Mesodermal cell (in vitro differentiated cells): ENCODE measurements around the gene MED13.

Experiments used
- H3K27ac ChIP-seq: 2 replicates; pipeline ENCODE4 v1.7.0; 2013; ENCODE audit warnings: mild to moderate bottlenecking, low read depth, low read length, moderate library complexity; ENCODE audit not compliant: severe bottlenecking
- H3K36me3 ChIP-seq: 2 replicates; pipeline ENCODE4 v1.7.1; 2013; ENCODE audit warnings: mild to moderate bottlenecking, low read length, moderate library complexity; ENCODE audit not compliant: control insufficient read depth, insufficient read depth
- H3K4me1 ChIP-seq: one replicate; pipeline ENCODE4 v1.7.1; 2013; ENCODE audit warnings: mild to moderate bottlenecking, low read length; ENCODE audit not compliant: insufficient read depth, control insufficient read depth, poor library complexity, severe bottlenecking
- H3K4me3 ChIP-seq: 2 replicates; pipeline ENCODE4 v1.7.0; 2013; ENCODE audit warnings: low read length, control low read depth, mild to moderate bottlenecking; ENCODE audit not compliant: insufficient read depth, poor library complexity, severe bottlenecking; ENCODE audit errors: extremely low read depth
- H3K9me3 ChIP-seq: 2 replicates; pipeline ENCODE4 v1.7.1; 2013; ENCODE audit warnings: mild to moderate bottlenecking, low read length, moderate library complexity; ENCODE audit not compliant: control insufficient read depth
- WGBS, 2 experiments: methylation state at CpG; one replicate each; pipeline ENCODE4 v1.1.5; 2013; ENCODE audit warnings: missing lambda C conversion rate in 2 of 2; ENCODE audit not compliant: insufficient coverage in 2 of 2; 5-methylcytosine and 5-hydroxymethylcytosine counted together

Gene MED13

GRCh38 chr17:62100055-62100454 is 35.0 kb upstream of the MED13 start:
- 86 to 100% methylated on average over 1 of the region's 1 CpG for WGBS, 2 experiments
- H3K27ac ChIP-seq: no peak overlapping the region
- no peaks in the 10 kb centered on the region for H3K9me3 ChIP-seq
- H3K4me1 ChIP-seq: no peaks in the 10 kb centered on the region
- H3K36me3 ChIP-seq: no peaks in the 10 kb centered on the region
- no peak overlapping the region for H3K4me3 ChIP-seq

GRCh38 chr17:62099532-62099931 is 34.5 kb upstream of the MED13 start:
- WGBS, 2 experiments: 83 to 100% methylated on average over 1 of the region's 2 CpGs
- Histone ChIP-seq H3K4me1 (no peaks in the 10 kb centered on the region), H3K9me3 (no peaks in the 10 kb centered on the region), H3K36me3 (no peaks in the 10 kb centered on the region), H3K27ac (no peak overlapping the region), H3K4me3 (no peak overlapping the region)

DNA sequence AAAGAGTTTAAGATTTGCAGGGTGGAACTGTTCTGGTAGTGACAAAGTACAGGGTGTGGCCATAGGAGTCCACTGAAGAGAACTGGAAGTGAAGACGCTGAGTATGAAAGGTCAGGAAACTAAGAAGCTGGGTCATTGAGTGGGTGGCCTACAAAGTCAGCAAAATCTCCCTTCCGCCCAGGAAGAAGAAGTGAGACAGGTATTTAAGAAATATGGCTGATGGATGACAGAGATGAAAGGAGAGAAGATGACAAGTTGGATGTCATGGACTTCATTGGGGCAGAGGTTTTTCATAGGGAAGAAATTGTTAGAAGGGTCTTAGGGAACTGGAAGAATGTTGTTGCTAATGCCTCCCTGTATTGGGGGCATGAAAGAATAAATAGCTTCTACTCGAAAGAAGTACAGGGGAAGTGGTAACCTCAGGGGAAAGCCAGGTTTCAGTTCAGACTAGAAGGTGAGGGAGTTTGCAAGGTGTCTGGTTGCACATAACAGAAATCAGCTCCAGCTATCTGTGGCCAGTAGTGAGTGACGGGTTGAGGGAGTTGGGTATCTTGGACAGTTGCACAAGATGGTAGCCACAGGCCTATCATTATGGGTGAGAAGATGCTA is 33.6 kb upstream of the MED13 start:
- no peak overlapping the region for H3K27ac ChIP-seq
- H3K36me3 ChIP-seq: no peaks in the 10 kb centered on the region
- H3K4me3 ChIP-seq: no peak overlapping the region
- 91 to 92% methylated on average over 4 of the region's 4 CpGs for WGBS, 2 experiments
- no peaks in the 10 kb centered on the region for H3K4me1 ChIP-seq
- H3K9me3 ChIP-seq: no peaks in the 10 kb centered on the region

DNA sequence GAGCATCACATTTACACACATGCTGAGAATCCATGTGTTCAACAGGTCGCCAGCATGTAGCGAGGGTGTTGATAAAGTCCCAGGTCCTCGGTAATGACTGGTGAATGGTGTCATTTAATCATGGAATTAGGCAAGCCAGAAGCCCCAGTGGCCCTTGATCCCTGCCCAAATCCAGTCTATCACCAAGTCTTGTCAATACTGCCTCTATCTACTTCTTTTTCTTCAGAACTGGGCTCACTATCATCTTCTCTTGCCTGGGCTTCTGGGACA is 31.3 kb upstream of the MED13 start:
- WGBS, 2 experiments: 96% methylated on average over 3 of the region's 3 CpGs
- no peaks in the 10 kb centered on the region for H3K9me3 ChIP-seq
- H3K36me3 ChIP-seq: no peaks in the 10 kb centered on the region
- no peak overlapping the region for H3K4me3 ChIP-seq
- no peaks in the 10 kb centered on the region for H3K4me1 ChIP-seq
- no peak overlapping the region for H3K27ac ChIP-seq

DNA sequence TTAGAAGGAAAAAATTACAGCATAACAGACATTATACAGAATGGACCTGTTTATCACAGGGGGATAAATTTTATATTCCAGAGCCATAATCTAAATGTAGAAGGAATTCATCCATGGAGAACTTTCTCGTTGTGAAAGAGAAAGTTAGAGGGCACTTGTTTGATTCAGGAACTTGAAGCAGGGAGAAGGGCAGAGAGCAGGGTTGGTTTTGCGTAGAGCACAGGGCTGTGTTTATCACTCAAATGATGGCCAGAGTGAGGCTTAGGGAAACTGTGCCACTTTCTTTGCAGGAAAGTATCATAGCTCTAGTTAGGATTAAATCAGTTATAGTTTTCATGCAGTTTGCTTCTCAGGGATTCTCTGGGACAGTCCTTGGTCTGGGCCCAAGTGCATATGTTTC is 29.1 kb upstream of the MED13 start:
- Histone ChIP-seq H3K27ac (no peak overlapping the region), H3K36me3 (no peaks in the 10 kb centered on the region), H3K9me3 (no peaks in the 10 kb centered on the region), H3K4me3 (no peak overlapping the region), H3K4me1 (no peaks in the 10 kb centered on the region)
- WGBS, 2 experiments: 61% methylated on average over 2 of the region's 2 CpGs; no CpG with 5 or more reads in 1 of the 2 experiments

DNA sequence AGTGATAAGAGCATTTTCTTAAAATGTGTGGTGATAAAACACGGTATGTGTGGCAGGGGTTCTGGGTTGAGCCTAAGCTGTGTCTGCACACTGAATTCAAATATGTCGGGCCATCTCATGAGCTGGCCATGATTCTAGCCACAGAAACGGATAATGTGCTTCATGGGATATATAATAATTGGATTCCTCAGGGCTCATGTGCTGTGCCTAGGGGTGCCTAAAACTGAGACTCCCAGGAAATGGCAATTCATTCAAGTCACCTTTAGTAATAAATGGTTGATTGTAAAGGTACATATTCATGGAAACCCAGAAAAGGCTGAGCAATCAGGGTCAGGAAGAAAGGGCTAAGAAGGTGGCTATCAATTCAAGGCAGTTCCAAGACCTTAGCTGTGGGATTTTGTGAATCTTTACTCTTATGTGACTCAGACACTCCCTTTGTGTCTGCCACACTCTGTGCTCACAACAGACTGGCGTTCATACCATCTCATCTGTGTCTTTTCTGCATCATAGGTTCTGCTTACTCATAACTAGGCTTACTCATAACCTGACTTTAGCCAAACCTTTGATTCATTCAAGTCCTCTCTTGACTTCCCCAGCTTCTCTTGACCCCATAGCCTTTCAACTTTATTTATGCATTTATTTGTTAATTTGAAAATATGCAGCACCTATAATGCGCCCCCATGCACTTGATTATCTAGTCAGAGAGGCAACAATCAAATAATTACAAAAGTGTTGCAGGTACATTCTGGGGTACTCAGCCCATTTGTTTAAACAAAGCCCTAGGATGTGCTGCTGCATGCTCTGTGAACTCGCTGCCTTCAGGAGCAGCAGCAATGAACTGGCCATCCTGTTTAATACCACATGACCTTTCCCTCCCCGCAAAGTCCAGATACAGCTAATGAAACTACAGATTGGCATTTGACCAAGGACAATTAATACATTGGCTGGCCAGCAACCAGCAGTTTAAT is 28.4 kb upstream of the MED13 start:
- no peaks in the 10 kb centered on the region for H3K9me3 ChIP-seq
- no peak overlapping the region for H3K4me3 ChIP-seq
- H3K27ac ChIP-seq: no peak overlapping the region

DNA sequence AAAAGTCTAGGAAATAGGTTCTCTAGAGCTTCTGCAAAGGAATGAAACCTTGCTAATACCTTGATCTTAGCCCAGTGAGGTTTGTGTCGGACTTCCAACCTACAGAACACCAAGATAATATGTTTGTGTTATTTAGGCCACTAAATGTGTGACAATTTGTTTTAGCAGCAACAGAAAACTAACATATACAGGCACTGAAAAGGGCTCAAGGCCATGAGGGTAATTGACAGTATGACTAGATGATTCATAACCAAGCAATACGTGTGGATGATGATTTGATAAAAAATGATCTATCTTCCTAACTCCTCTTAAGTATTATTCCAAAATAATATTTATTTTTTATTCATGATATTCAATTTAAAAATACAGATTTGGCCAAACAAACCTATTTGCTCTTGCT is 27.7 kb upstream of the MED13 start:
- H3K27ac ChIP-seq: no peak overlapping the region
- WGBS, 2 experiments: no CpG with 5 or more reads among the region's 2 CpGs
- no peaks in the 10 kb centered on the region for H3K36me3 ChIP-seq
- H3K9me3 ChIP-seq: no peaks in the 10 kb centered on the region
- H3K4me1 ChIP-seq: no peaks in the 10 kb centered on the region
- no peak overlapping the region for H3K4me3 ChIP-seq

More for the DNA sequence above, 28.4 kb upstream of the MED13 start:
- no peaks in the 10 kb centered on the region for H3K36me3 ChIP-seq
- H3K4me1 ChIP-seq: no peaks in the 10 kb centered on the region
- WGBS, 2 experiments: 76 to 100% methylated on average over 5 to 6 of the region's 7 CpGs

DNA sequence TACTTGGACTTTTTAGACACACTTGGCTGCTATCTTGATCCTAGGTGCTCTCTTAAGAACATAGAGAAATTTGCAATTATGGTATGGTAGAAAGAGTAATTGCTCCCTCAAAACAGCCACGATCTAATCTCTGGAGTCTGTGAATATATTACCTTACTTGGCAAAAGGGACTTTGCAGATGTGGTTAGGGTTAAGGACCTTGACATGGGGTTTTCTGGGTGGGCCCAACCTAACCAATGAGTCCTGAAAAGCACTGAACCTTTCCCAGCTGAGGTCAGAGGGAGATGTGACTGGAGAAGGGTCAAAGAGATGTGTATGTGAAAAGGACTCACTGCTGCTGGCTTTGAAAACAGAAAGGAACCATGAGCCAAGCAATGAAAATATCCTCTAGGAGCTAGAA is 26.7 kb upstream of the MED13 start:
- H3K4me1 ChIP-seq: no peaks in the 10 kb centered on the region
- no peaks in the 10 kb centered on the region for H3K36me3 ChIP-seq
- no peaks in the 10 kb centered on the region for H3K9me3 ChIP-seq
- no peak overlapping the region for H3K27ac ChIP-seq
- H3K4me3 ChIP-seq: no peak overlapping the region
- 100% methylated on average over 1 of the region's 1 CpG; no CpG with 5 or more reads in 1 of the 2 experiments for WGBS, 2 experiments

- no peak overlapping the region for H3K27ac ChIP-seq
- no peaks in the 10 kb centered on the region for H3K9me3 ChIP-seq
- WGBS, 2 experiments: 79 to 87% methylated on average over 7 to 8 of the region's 9 CpGs
- no peak overlapping the region for H3K4me3 ChIP-seq
- no peaks in the 10 kb centered on the region for H3K4me1 ChIP-seq
- H3K36me3 ChIP-seq: no peaks in the 10 kb centered on the region
These were observed 25.8 kb upstream of the MED13 start for GRCh38 chr17:62090868-62091267.

DNA sequence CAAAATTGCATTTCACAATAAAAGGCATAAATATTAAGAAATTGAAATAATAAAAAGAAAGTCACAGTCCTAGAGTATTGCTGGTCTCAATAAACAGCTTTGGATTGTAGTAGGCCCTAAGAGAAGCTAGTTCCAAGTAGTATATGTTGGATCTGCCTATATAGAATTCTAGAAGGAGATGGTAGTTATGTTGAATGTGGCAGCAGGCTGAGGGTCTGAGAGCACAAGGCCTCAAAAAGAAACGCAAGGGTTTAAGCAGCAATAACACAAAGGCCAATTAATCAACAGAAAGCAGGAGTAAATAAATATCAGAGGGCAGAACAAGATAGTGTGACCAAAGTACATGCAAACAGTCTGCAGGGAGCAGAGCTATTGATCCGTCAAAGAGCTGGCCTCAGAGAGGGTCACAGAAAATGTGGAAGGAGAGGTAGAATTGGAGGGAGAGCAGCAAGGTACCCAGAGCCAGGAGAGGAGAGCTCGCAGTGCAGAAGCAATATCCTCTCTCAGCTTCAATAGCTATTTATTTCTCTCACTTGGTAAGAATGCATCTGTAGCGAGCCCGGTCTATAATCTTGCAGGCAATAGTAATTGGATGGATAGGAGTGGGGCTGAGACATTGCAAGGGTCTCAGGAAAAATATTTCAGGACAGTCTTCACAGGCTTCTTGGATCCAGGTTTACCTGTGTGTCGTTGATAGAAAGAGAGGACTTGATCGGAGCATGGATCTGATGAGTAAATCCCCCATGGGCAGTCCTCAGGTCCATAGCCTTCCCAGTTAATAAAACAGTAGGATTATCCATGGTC is 25.1 kb upstream of the MED13 start:
- 97% methylated on average over 3 to 4 of the region's 7 CpGs for WGBS, 2 experiments
- H3K9me3 ChIP-seq: no peaks in the 10 kb centered on the region
- no peaks in the 10 kb centered on the region for H3K4me1 ChIP-seq
- H3K36me3 ChIP-seq: no peaks in the 10 kb centered on the region
- no peak overlapping the region for H3K27ac ChIP-seq
- no peak overlapping the region for H3K4me3 ChIP-seq
